ENCODE results near the gene TNRC18.

- TF ChIP-seq CTCF (IDR thresholded peaks at IDR 0.05; ENCODE audit: poor library complexity, severe bottlenecking) (no peak), TAF1 (IDR thresholded peaks at IDR 0.05; ENCODE audit: low read depth) (no peak), POLR2AphosphoS5 (IDR thresholded peaks at IDR 0.05) (no peak), MXI1 (conservative IDR thresholded peaks at IDR 0.05; ENCODE audit: poor library complexity, severe bottlenecking) (no peak), EZH2 (IDR thresholded peaks at IDR 0.05; ENCODE audit: borderline replicate concordance, insufficient read depth, low read length, poor library complexity, severe bottlenecking) (no peak), REST (IDR thresholded peaks at IDR 0.05; ENCODE audit: borderline replicate concordance) (no peak), EP300 (conservative IDR thresholded peaks at IDR 0.05; ENCODE audit: poor library complexity, severe bottlenecking) (no peak), SMC3 (conservative IDR thresholded peaks at IDR 0.05; ENCODE audit: poor library complexity) (no peak)
These were observed 140.0 kb downstream of the TNRC18 start for GRCh38 chr7:5283421-5284303.
